ENCODE results near the gene ARL5C. TPM values are rescaled to one million over a fixed set of nuclear protein-coding genes. Genes with fewer than 3 reads are reported as not detected.

The ARL5C gene, protein sequence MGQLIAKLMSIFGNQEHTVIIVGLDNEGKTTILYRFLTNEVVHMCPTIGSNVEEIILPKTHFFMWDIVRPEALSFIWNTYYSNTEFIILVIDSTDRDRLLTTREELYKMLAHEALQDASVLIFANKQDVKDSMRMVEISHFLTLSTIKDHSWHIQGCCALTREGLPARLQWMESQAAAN
- not detected for polyA plus RNA-seq (2012; ENCODE audit: insufficient read depth, insufficient read length)

DNA sequence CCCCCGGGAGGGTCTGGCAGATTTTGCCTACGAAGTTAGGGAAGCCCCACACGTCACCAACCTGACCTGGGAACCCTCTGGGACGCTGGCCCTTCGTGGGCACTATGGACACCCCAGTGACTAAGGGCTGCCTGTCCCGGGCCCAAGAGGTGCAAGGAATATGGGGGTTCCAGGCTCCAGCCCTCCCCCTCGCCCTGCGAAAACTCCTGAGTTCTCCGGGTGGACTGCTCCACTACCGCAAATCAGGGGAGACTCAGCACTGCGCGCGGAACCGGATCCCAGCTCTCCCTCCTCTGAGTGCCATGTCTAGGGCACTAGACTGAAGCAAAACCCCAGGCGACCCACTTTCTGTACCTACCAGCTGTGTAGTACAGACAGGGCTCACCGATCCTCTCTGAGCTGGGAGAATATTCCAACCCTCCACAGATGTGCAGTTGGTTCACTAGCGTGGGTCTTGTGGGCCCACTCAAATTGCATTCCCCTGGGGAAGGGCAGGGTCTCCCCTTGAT is at the start of gene ARL5C:
Gene ARL5C, minus strand, starts transcription at position 321 of the 509 bp plus-strand sequence. CDS start 401 bp downstream, outside the sequence.
- no peak for DNase-seq (ENCODE audit: low read depth, low spot score)
- no peak within 1 kb of the TSS; the same call in 1 of the 2 replicates for H3K4me3 ChIP-seq (ENCODE audit: low read length)

DNA sequence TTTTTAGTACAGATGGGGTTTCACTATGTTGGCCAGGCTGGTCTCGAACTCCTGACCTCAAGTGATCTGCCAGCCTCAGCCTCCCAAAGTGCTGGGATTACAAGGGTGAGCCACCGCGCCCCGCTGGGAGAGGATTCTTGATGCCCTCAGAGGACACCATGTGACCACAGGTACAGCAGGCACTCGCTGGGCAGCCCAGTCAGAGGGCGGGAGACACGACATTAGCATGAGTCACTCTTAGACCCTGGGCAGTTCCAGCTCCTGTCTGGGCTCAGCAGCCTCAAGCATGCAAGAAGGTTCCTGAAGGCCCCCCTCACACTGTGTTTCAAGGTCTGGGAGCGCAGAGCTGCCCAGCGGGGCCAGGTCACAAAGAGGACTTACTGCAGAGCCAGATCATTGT is 47.9 kb upstream of the ARL5C start:
- no peak overlapping the region for H3K4me3 ChIP-seq (ENCODE audit: low read length)
- DNase-seq (ENCODE audit: low read depth, low spot score) = no peak

DNA sequence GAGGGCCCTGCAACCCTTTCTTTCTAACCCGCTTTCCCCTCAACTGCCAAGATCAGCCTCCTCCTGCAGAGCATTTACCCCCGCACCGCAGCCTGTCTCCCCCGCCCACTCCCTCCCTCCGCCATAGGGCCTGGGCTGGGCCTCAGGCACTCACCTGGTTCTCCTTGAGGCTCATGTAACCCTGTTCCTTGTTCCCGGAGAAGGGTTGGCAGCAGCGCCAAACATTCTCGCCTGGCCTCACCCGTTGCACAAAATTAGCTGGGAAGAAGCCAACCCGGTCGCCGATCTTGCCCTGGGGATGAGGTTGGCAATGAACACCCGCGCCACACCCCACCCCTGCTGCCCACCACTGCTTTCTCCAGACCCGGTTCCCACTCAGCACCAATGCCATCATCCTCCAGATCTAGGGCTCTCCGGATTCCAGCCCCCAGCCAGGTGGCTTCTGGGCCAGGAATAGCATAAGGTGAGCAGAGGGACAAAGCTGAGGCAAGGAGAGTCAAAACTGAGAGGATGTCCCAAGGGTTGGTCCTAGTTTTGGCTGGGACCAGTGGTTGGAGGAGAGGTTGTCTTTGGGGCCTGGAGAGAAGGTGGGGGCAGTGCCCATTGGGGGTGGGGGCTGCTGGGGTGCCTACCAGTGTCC is 47.0 kb upstream of the ARL5C start:
- no peak overlapping the region for H3K4me3 ChIP-seq (ENCODE audit: low read length)
- DNase-seq (ENCODE audit: low read depth, low spot score) = no peak

DNA sequence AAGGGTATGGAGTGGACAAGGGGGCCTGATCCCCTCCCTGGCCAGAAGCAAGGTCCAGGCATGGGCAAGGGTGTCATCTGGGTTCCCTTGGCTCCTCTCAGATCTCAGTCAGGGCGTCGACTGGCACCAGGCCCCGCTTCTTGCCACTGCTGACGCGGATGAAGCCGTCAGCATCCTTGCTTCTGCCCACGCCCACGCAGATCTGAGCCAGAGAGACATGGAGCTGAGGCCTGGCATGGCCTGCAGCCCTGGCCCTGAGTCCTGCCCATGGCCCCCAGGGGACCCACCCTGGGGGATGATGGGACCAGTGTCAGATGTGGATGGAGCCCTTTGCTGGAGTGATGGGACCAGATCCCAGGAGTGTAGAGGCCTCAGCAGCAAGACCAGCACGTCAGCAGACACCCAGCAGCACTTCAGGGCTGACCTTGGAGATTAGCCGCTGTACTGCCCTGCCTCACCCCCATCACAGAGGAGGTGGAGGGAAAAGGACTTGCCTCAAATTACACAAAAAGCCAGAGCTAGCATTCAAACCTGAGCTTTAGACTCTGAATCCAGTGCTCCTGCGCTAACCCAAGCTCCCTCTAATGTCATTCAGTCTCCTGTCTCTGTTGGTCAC is 46.3 kb upstream of the ARL5C start:
- no peak for DNase-seq (ENCODE audit: low read depth, low spot score)
- no peak overlapping the region for H3K4me3 ChIP-seq (ENCODE audit: low read length)

- H3K4me3 ChIP-seq (ENCODE audit: low read length) = no peak overlapping the region
These were observed 44.1 kb upstream of the ARL5C start for GRCh38 chr17:39210093-39210434.

GRCh38 chr17:39209317-39210092 is 43.5 kb upstream of the ARL5C start:
- no peak overlapping the region for H3K4me3 ChIP-seq (ENCODE audit: low read length)
- DNase-seq (ENCODE audit: low read depth, low spot score) = no peak

More at GRCh38 chr17:39210093-39210434, 44.1 kb upstream of the ARL5C start:
- no peak for DNase-seq (ENCODE audit: low read depth, low spot score)

DNA sequence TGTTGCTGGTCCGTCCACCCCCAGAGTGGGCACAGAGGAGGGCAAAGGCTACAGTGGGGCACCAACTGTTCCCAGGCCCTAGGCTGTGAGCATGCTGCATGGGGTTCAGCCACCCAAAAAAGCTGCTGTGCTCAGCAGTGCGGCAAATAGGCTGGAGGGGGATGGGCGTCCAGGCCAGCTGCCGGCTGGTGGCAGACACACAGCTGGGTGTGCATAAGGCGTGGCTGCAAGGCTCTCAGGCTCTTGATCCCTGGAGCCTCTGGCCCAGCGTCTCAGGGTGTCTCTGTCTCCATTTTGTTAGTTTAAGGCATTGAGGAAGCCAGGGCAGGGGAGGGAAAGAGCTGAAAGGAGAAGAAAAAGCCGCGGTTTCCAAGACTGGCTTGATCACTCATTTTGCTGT is 42.9 kb upstream of the ARL5C start:
- no peak overlapping the region for H3K4me3 ChIP-seq (ENCODE audit: low read length)
- peak; percentile 51 for DNase-seq (ENCODE audit: low read depth, low spot score)

DNA sequence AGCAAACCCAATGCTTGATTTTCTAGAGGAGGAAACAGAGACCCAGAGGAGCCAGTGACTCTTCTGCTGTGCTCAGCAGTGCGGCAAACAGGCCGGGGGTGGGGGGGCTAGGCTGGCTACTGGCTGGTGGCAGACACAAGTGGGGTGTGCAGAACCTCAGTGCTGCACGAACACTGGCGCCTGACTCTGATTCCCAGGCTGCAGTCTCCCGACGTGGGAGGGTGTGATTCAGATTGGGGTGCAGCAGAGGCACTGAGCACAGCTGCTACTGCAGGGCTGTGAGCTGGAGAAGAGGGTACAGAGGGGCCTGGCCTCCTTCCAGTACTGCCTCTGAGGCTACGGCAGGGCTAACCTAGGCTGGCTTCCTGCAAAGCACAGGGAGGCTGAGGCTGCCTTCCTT is 42.2 kb upstream of the ARL5C start:
- H3K4me3 ChIP-seq (ENCODE audit: low read length) = no peak overlapping the region
- no peak for DNase-seq (ENCODE audit: low read depth, low spot score)

DNA sequence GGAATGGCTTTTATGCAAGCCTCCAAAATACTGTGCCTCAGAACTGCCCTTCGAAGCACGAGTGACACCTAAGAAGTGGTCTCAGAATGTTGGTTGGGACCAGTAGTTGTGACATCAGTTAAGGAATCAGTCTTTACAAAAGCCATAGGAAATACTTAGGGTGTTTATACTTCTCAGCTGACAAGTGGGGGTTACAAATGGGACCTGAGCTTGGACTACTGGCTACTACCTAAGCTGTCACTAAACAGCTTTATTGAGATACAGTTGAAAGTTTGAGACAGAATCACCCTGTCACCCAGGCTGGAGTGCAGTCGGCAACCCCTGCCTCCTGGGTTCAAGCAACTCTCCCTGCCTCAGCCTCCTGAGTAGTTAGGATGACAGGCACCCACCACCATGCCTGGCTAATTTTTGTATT is 39.2 kb upstream of the ARL5C start:
- no peak for DNase-seq (ENCODE audit: low read depth, low spot score)
- no peak overlapping the region for H3K4me3 ChIP-seq (ENCODE audit: low read length)

DNA sequence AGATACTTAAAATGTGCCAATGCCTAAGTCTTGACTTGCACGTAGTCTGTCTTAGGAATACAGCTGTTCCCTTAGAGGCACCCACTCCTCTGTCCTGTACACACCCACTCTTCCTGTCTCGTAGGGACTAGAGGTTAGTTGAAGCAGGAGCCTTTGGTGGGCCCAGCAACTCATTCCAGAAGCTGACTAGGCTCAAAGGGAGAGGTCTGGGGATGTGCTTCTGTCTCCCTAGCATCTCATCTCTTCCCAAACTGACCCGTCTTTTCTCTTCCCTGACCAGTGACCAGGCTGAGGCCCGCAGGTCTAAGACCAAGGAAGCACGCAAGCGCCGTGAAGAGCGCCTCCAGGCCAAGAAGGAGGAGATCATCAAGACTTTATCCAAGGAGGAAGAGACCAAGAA is 38.3 kb upstream of the ARL5C start:
- no peak for DNase-seq (ENCODE audit: low read depth, low spot score)
- H3K4me3 ChIP-seq (ENCODE audit: low read length) = no peak overlapping the region

DNA sequence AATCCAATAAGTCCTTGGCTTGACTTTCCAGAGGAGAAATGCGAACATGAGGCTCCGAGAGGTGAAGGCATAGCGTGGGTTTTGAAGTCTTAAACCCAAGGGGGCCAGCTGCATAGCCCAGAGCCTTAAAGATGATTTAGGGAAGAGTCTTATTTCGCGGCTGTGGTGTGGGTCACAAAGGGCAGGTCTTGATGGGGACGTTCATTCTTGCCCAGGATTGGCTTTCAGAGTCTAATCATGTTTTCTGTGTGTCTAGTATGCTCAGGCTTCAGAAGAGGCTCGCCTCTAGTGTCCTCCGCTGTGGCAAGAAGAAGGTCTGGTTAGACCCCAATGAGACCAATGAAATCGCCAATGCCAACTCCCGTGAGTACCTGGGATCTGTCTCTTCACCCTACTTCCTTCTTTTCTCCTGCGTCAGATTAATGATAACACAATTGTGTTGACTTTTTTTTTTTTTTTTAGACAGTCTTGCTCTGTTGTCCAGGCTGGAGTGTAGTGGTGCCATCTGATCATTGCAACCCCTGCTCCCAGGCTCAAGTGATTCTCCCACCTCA is 35.1 kb upstream of the ARL5C start:
- H3K4me3 ChIP-seq (ENCODE audit: low read length) = peak overlapping the region; percentile 100
- DNase-seq (ENCODE audit: low read depth, low spot score) = no peak

- DNase-seq (ENCODE audit: low read depth, low spot score) = no peak
- H3K4me3 ChIP-seq (ENCODE audit: low read length) = peak within 1 kb of the TSS; percentile 100
These were observed 34.3 kb upstream of the ARL5C start, which contains the start of gene RPL19 for GRCh38 chr17:39200070-39200879. Gene RPL19, plus strand, starts transcription at chr17:39200283. Its CDS starts 62 bp downstream, at chr17:39200345.

- peak overlapping the region; percentile 100 for H3K4me3 ChIP-seq (ENCODE audit: low read length)
- peak; percentile 96 for DNase-seq (ENCODE audit: low read depth, low spot score)
These were observed 33.8 kb upstream of the ARL5C start for GRCh38 chr17:39199820-39200069.

DNA sequence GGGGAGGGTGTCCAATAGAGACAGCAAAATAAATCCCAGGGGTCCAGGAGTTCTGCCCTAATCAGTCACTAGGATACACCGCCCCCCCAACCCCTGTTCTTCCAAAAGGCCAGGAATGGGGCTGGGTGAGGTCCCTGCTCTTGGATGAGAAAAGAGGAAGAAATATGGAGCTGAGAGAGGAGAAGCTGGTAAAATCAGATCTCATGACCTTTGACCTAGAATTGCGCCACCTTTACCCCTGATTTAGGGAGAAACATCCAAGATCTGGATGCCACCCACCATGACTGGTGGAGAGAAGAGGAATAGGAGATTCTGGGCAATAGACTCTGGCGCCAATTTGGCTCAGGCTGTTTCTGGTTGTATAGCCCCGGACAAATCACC is 32.2 kb upstream of the ARL5C start:
- peak overlapping the region; percentile 80 for H3K4me3 ChIP-seq (ENCODE audit: low read length)

GRCh38 chr17:39197380-39198185 is 31.6 kb upstream of the ARL5C start, which contains the start of gene CACNB1:
Gene CACNB1, minus strand, starts transcription at chr17:39197669. Its CDS starts 174 bp downstream, at chr17:39197495.
- peak within 1 kb of the TSS; percentile 80 for H3K4me3 ChIP-seq (ENCODE audit: low read length)
- no peak for DNase-seq (ENCODE audit: low read depth, low spot score)

More for the DNA sequence above, 32.2 kb upstream of the ARL5C start:
- no peak for DNase-seq (ENCODE audit: low read depth, low spot score)

DNA sequence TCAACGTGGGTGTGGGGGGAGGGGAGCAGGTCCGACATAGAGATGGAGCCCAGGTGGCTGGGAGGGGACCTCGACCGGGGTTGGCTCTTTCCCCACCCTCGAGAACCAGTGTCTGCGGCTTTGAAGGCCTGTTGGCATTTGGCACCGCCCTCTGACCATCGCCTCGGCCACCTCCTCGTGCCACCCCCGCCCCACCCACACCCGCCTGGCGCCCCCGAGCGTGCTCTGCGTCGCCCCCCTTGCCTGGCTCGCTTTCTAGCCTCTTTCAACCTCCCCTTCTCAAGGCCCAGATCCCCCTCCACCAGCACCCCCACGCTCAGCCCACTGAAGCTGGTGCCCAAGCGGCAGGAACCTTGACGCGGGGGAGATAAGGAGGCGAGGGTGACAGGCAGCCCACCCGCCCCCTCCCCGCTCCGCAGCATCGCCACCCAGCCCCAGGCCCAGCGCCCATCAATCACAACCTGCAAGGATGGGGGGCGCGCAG is 30.9 kb upstream of the ARL5C start:
- no peak for DNase-seq (ENCODE audit: low read depth, low spot score)
- H3K4me3 ChIP-seq (ENCODE audit: low read length) = peak overlapping the region; percentile 80

- DNase-seq (ENCODE audit: low read depth, low spot score) = no peak
- H3K4me3 ChIP-seq (ENCODE audit: low read length) = peak overlapping the region; percentile 80
These were observed 30.4 kb upstream of the ARL5C start for GRCh38 chr17:39196241-39196807.
